Activated CD4-positive, alpha-beta memory T cell treated with anti-CD3 and anti-CD28 coated beads for 36 hours (primary cell): ENCODE data around the gene FAP. TPM values are rescaled to one million over a fixed set of nuclear protein-coding genes. Genes with fewer than 3 reads are reported as not detected.

Source experiments
- CTCF ChIA-PET: fragments of 350-600 bp; sonication (Branson Sonifier 250); formaldehyde crosslinking; loops from one replicate; lab custom pipeline; 2021; ENCODE audit warnings: antibody characterized with exemption, inconsistent platforms; lab: Charles Lee
- POLR2A ChIA-PET: fragments of 350-600 bp; sonication (Branson Sonifier 250); formaldehyde crosslinking; loops from one replicate; lab custom pipeline; 2021; ENCODE audit warnings: antibody characterized with exemption; lab: Charles Lee
- DNase-seq: peaks from one replicate; pipeline ENCODE4 v3.0.0-alpha.2; 2020
- H3K27ac Mint-ChIP-seq: one replicate; pipeline ENCODE4 v1.8.0; 2021; ENCODE audit warnings: mixed read lengths
- H3K27me3 Mint-ChIP-seq: one replicate; pipeline ENCODE4 v1.8.0; 2021; ENCODE audit warnings: mixed read lengths
- H3K36me3 Mint-ChIP-seq: one replicate; pipeline ENCODE4 v1.8.0; 2021; ENCODE audit warnings: mixed read lengths
- H3K4me1 Mint-ChIP-seq: one replicate; pipeline ENCODE4 v1.8.0; 2021; ENCODE audit warnings: low read depth, mixed read lengths
- H3K4me3 Mint-ChIP-seq: one replicate; pipeline ENCODE4 v1.8.0; 2021; ENCODE audit warnings: mild to moderate bottlenecking, mixed read lengths
- H3K9me3 Mint-ChIP-seq: one replicate; pipeline ENCODE4 v1.8.0; 2021; ENCODE audit warnings: mixed read lengths
- intact Hi-C: fragments of 100-400 bp; cut with micrococcal nuclease; formaldehyde crosslinking; loops from one replicate; pipeline ENCODE4 v1.15.1; 2023
- total RNA-seq, 2 experiments: library from RNA; stranded (reverse); gene quantifications; one replicate each; pipeline ENCODE4 v1.2.3, GENCODE V29; 2021

FAP gene
- total RNA-seq, 2 experiments from 2014 or later, result not detected

- no peaks in the 10 kb centered on the region for H3K9me3 Mint-ChIP-seq
- intact Hi-C loops, result no loop called here
- ChIA-PET CTCF (no interaction called here), POLR2A (no interaction called here)
- no peak overlapping the region for H3K4me3 Mint-ChIP-seq
- peaks cover 11% of the 10 kb centered on the region for H3K4me1 Mint-ChIP-seq
- H3K27ac Mint-ChIP-seq, result no peak overlapping the region
- H3K36me3 Mint-ChIP-seq, result no peaks in the 10 kb centered on the region
- no peak for DNase-seq
- no peaks in the 10 kb centered on the region for H3K27me3 Mint-ChIP-seq
These were observed 15.4 kb upstream of the FAP start for GRCh38 chr2:162258686-162259085.

- CTCF ChIA-PET, result interaction anchor here (1.2 kb wide), 1 partner anchor 40 kb away, joined by 3 read pairs; no protein-coding TSS in a partner anchor
These were observed 14.9 kb upstream of the FAP start for GRCh38 chr2:162258169-162258568.

GRCh38 chr2:162257425-162257824, 14.2 kb upstream of the FAP start:
- Mint-ChIP-seq H3K27me3 (no peaks in the 10 kb centered on the region), H3K36me3 (no peaks in the 10 kb centered on the region), H3K4me3 (no peak overlapping the region), H3K9me3 (no peaks in the 10 kb centered on the region), H3K4me1 (peaks cover 11% of the 10 kb centered on the region), H3K27ac (no peak overlapping the region)
- intact Hi-C loops, result no loop called here
- no peak for DNase-seq
- CTCF ChIA-PET, result interaction anchor here (1.2 kb wide), 1 partner anchor 40 kb away, joined by 3 read pairs; no protein-coding TSS in a partner anchor
- POLR2A ChIA-PET, result no interaction called here

More at GRCh38 chr2:162258169-162258568, 14.9 kb upstream of the FAP start:
- H3K27me3 Mint-ChIP-seq, result no peaks in the 10 kb centered on the region
- peaks cover 11% of the 10 kb centered on the region for H3K4me1 Mint-ChIP-seq
- intact Hi-C loops, result no loop called here
- H3K27ac Mint-ChIP-seq, result no peak overlapping the region
- POLR2A ChIA-PET, result no interaction called here
- H3K36me3 Mint-ChIP-seq, result no peaks in the 10 kb centered on the region
- DNase-seq, result no peak
- H3K9me3 Mint-ChIP-seq, result no peaks in the 10 kb centered on the region
- H3K4me3 Mint-ChIP-seq, result no peak overlapping the region

GRCh38 chr2:162256591-162256991, 13.3 kb upstream of the FAP start:
- Mint-ChIP-seq H3K9me3 (no peaks in the 10 kb centered on the region), H3K27ac (no peak overlapping the region)

GRCh38 chr2:162254236-162254871, 11.1 kb upstream of the FAP start:
- intact Hi-C loops, result no loop called here
- H3K9me3 Mint-ChIP-seq, result no peaks in the 10 kb centered on the region
- H3K36me3 Mint-ChIP-seq, result no peaks in the 10 kb centered on the region
- H3K27ac Mint-ChIP-seq, result no peak overlapping the region
- DNase-seq, result no peak
- ChIA-PET CTCF (interaction anchor here (1.2 kb wide), 1 partner anchor 42 kb away, joined by 3 read pairs; no protein-coding TSS in a partner anchor), POLR2A (no interaction called here)
- no peaks in the 10 kb centered on the region for H3K4me1 Mint-ChIP-seq
- H3K4me3 Mint-ChIP-seq, result no peak overlapping the region
- no peaks in the 10 kb centered on the region for H3K27me3 Mint-ChIP-seq

More at GRCh38 chr2:162256591-162256991, 13.3 kb upstream of the FAP start:
- ChIA-PET CTCF (interaction anchor here (1.0 kb wide), 1 partner anchor 8 kb away, joined by 6 read pairs; no protein-coding TSS in a partner anchor), POLR2A (no interaction called here)
- H3K4me1 Mint-ChIP-seq, result peaks cover 6% of the 10 kb centered on the region
- no peak overlapping the region for H3K4me3 Mint-ChIP-seq
- H3K36me3 Mint-ChIP-seq, result no peaks in the 10 kb centered on the region
- no peak for DNase-seq
- intact Hi-C loops, result no loop called here
- H3K27me3 Mint-ChIP-seq, result no peaks in the 10 kb centered on the region

GRCh38 chr2:162253435-162253834, 10.2 kb upstream of the FAP start:
- Mint-ChIP-seq H3K36me3 (no peaks in the 10 kb centered on the region), H3K4me3 (no peak overlapping the region), H3K27me3 (no peaks in the 10 kb centered on the region), H3K4me1 (no peaks in the 10 kb centered on the region), H3K27ac (no peak overlapping the region), H3K9me3 (no peaks in the 10 kb centered on the region)
- no peak for DNase-seq
- CTCF ChIA-PET, result interaction anchor here (1.2 to 1.5 kb wide), 2 partner anchors 37 to 100 kb away, joined by 3 to 5 read pairs; no protein-coding TSS in a partner anchor
- POLR2A ChIA-PET, result no interaction called here
- intact Hi-C loops, result no loop called here

GRCh38 chr2:162252153-162252552, 8.9 kb upstream of the FAP start:
- H3K27ac Mint-ChIP-seq, result no peak overlapping the region
- no peaks in the 10 kb centered on the region for H3K9me3 Mint-ChIP-seq
- intact Hi-C loops, result no loop called here
- no peak overlapping the region for H3K4me3 Mint-ChIP-seq
- H3K36me3 Mint-ChIP-seq, result no peaks in the 10 kb centered on the region
- ChIA-PET CTCF (interaction anchor here (0.6 to 1.5 kb wide), 3 partner anchors 30 to 99 kb away, joined by 3 to 5 read pairs (median 4); no protein-coding TSS in a partner anchor), POLR2A (no interaction called here)
- no peaks in the 10 kb centered on the region for H3K4me1 Mint-ChIP-seq
- no peak for DNase-seq
- H3K27me3 Mint-ChIP-seq, result peaks cover 2% of the 10 kb centered on the region

- Mint-ChIP-seq H3K4me1 (no peaks in the 10 kb centered on the region), H3K9me3 (no peaks in the 10 kb centered on the region), H3K27me3 (peaks cover 6% of the 10 kb centered on the region), H3K36me3 (no peaks in the 10 kb centered on the region), H3K4me3 (no peak overlapping the region), H3K27ac (no peak overlapping the region)
- POLR2A ChIA-PET, result no interaction called here
- CTCF ChIA-PET, result interaction anchor here (1.8 to 1.9 kb wide), 2 partner anchors 24 to 52 kb away, joined by 6 to 9 read pairs; no protein-coding TSS in a partner anchor
- intact Hi-C loops, result no loop called here
- DNase-seq, result no peak
These were observed 2.5 kb upstream of the FAP start for GRCh38 chr2:162245781-162246180.

GRCh38 chr2:162245061-162245460, 1.8 kb upstream of the FAP start:
- intact Hi-C loops, result no loop called here
- H3K27me3 Mint-ChIP-seq, result peaks cover 12% of the 10 kb centered on the region

GRCh38 chr2:162244541-162245031, 1.3 kb upstream of the FAP start:
- no peak overlapping the region for H3K27ac Mint-ChIP-seq
- H3K27me3 Mint-ChIP-seq, result peaks cover 14% of the 10 kb centered on the region
- H3K36me3 Mint-ChIP-seq, result no peaks in the 10 kb centered on the region
- H3K4me3 Mint-ChIP-seq, result no peak overlapping the region
- no peaks in the 10 kb centered on the region for H3K4me1 Mint-ChIP-seq
- ChIA-PET POLR2A (no interaction called here), CTCF (no interaction called here)
- no peak for DNase-seq
- H3K9me3 Mint-ChIP-seq, result no peaks in the 10 kb centered on the region
- intact Hi-C loops, result no loop called here

More at GRCh38 chr2:162245061-162245460, 1.8 kb upstream of the FAP start:
- H3K4me1 Mint-ChIP-seq, result no peaks in the 10 kb centered on the region
- DNase-seq, result no peak
- H3K27ac Mint-ChIP-seq, result no peak overlapping the region
- H3K4me3 Mint-ChIP-seq, result no peak overlapping the region
- CTCF ChIA-PET, result interaction anchor here (1.9 kb wide), 1 partner anchor 24 kb away, joined by 9 read pairs; no protein-coding TSS in a partner anchor
- no peaks in the 10 kb centered on the region for H3K36me3 Mint-ChIP-seq
- POLR2A ChIA-PET, result no interaction called here
- no peaks in the 10 kb centered on the region for H3K9me3 Mint-ChIP-seq

GRCh38 chr2:162243715-162244114, 470 bp upstream of the FAP start:
- Mint-ChIP-seq H3K4me1 (no peaks in the 10 kb centered on the region), H3K36me3 (no peaks in the 10 kb centered on the region), H3K9me3 (no peaks in the 10 kb centered on the region), H3K4me3 (no peak overlapping the region), H3K27ac (no peak overlapping the region), H3K27me3 (peaks cover 14% of the 10 kb centered on the region)
- DNase-seq, result no peak
- POLR2A ChIA-PET, result no interaction called here
- CTCF ChIA-PET, result interaction anchor here (4.3 kb wide), 1 partner anchor 23 kb away, joined by 28 read pairs; no protein-coding TSS in a partner anchor
- intact Hi-C loops, result no loop called here

GRCh38 chr2:162242586-162243280, 512 bp downstream of the FAP start:
- Mint-ChIP-seq H3K27ac (no peak overlapping the region), H3K27me3 (peaks cover 13% of the 10 kb centered on the region), H3K4me1 (no peaks in the 10 kb centered on the region), H3K4me3 (no peak overlapping the region), H3K9me3 (no peaks in the 10 kb centered on the region), H3K36me3 (no peaks in the 10 kb centered on the region)
- intact Hi-C loops, result no loop called here
- ChIA-PET CTCF (interaction anchor here (0.6 to 4.3 kb wide), 4 partner anchors 22 to 95 kb away, joined by 3 to 28 read pairs (median 4); no protein-coding TSS in a partner anchor), POLR2A (no interaction called here)
- DNase-seq, result no peak
